ENCODE measurements around the gene SMARCB1. TPM values are rescaled to one million over a fixed set of nuclear protein-coding genes. Genes with fewer than 3 reads are reported as not detected.

The SMARCB1 gene
- total and polyA plus RNA-seq, 2 experiments from 2014 or later, result 114 to 132 TPM

DNA sequence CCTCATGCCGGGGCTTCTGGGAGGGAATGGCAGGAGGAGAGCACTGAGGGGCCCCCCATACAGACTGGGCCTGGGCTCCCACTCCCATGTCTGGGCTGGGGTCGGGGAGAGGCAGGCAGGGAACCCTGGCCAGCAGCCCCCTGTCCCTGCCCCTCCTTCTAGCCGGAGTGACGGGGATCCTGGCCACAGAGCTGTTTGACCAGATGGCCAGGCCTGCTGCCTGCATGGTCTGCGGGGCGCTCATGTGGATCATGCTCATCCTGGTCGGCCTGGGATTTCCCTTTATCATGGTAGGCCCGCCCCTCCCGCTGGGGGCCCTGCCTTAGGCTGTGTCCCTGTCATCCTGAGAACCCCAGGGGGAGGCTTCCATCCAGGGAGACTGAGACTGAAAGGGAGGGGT, 97.4 kb downstream of the SMARCB1 start:
- peaks cover 22% of the 10 kb centered on the region for H3K36me3 Mint-ChIP-seq (ENCODE audit: low read depth)
- H3K4me1 Mint-ChIP-seq, result peaks cover 3% of the 10 kb centered on the region; the same call in 2 of the 3 replicates
- TF ChIP-seq JUNB (IDR thresholded peaks at IDR 0.05; ENCODE audit: unreplicated experiment) (no peak), STAT1 (IDR thresholded peaks at IDR 0.05; ENCODE audit: unreplicated experiment) (no peak), CREB1 (CRISPR knock-in tag; IDR thresholded peaks at IDR 0.05; ENCODE audit: low read depth) (no peak), ZNF331 (CRISPR knock-in tag; IDR thresholded peaks at IDR 0.05; ENCODE audit: low read depth) (no peak)
- TF ChIP-seq, protein P1, sequence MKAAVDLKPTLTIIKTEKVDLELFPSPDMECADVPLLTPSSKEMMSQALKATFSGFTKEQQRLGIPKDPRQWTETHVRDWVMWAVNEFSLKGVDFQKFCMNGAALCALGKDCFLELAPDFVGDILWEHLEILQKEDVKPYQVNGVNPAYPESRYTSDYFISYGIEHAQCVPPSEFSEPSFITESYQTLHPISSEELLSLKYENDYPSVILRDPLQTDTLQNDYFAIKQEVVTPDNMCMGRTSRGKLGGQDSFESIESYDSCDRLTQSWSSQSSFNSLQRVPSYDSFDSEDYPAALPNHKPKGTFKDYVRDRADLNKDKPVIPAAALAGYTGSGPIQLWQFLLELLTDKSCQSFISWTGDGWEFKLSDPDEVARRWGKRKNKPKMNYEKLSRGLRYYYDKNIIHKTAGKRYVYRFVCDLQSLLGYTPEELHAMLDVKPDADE (IDR thresholded peaks at IDR 0.05), result no peak

More for the DNA sequence above, 97.4 kb downstream of the SMARCB1 start:
- Mint-ChIP-seq H3K27ac (no peak overlapping the region), H3K9me3 (no peaks in the 10 kb centered on the region), H3K27me3 (ENCODE audit: insufficient read depth, low read depth, poor library complexity) (no peaks in the 10 kb centered on the region), H3K4me3 (no peak overlapping the region)
- H3K27ac ChIP-seq (ENCODE audit: low read depth), result no peak overlapping the region
- DNase-seq (ENCODE audit: low spot score), result no peak
- H3K27me3 ChIP-seq (ENCODE audit: insufficient read depth), result no peaks in the 10 kb centered on the region
- no peaks in the 10 kb centered on the region for H3F3A ChIP-seq (replicated peaks; ENCODE audit: low read depth)
- no peaks in the 10 kb centered on the region for H3K36me3 ChIP-seq (ENCODE audit: insufficient read depth)
- H3K4me2 ChIP-seq, result no peak overlapping the region
- H3K9me2 ChIP-seq (ENCODE audit: insufficient read depth), result no peaks in the 10 kb centered on the region
- H2AFZ ChIP-seq, result no peak overlapping the region
- no peaks in the 10 kb centered on the region for H4K20me1 ChIP-seq (replicated peaks; ENCODE audit: insufficient read depth)
- ATAC-seq, result no peak
- no peaks in the 10 kb centered on the region for H3K79me2 ChIP-seq (replicated peaks; ENCODE audit: insufficient read depth)
- no peaks in the 10 kb centered on the region for H3K4me1 ChIP-seq (ENCODE audit: insufficient read depth)
- H3K4me3 ChIP-seq, result no peak overlapping the region

Small RNAs within 50 kb of the gene (small RNA-seq; reads per million reads assigned to genes)
- not detected for gene RN7SL268P (ENCODE audit: low replicate concordance)

Other genes with a start within 250 kb of the SMARCB1 start
- gene IGLL1, start 206.7 kb upstream of the SMARCB1 start, total RNA-seq (2014; rRNA removed; shearing (Covaris generic)), result not detected in 2 replicates
- gene IGLL1, start 206.7 kb upstream of the SMARCB1 start, polyA plus RNA-seq (2016; fragmentation: Nextera tagmentation; extraction: Ambion mirVana), result not detected in 2 replicates
- gene DRICH1, start 154.6 kb upstream of the SMARCB1 start, total RNA-seq (2014; rRNA removed; shearing (Covaris generic)), result not detected in 2 replicates
- not detected in 2 replicates for gene DRICH1, start 154.6 kb upstream of the SMARCB1 start, polyA plus RNA-seq (2016; fragmentation: Nextera tagmentation; extraction: Ambion mirVana)
- gene RGL4, start 96.0 kb upstream of the SMARCB1 start, total RNA-seq (2014; rRNA removed; shearing (Covaris generic)), result not detected in 2 replicates
- 0.07 and 0.16 TPM in 2 replicates for gene RGL4, start 96.0 kb upstream of the SMARCB1 start, polyA plus RNA-seq (2016; fragmentation: Nextera tagmentation; extraction: Ambion mirVana)
- gene ZNF70, start 35.9 kb upstream of the SMARCB1 start, total RNA-seq (2014; rRNA removed; shearing (Covaris generic)), result 2.6 TPM in 2 replicates
- 0.19 and 0.45 TPM in 2 replicates for gene ZNF70, start 35.9 kb upstream of the SMARCB1 start, polyA plus RNA-seq (2016; fragmentation: Nextera tagmentation; extraction: Ambion mirVana)
- not detected in 2 replicates for gene VPREB3, start 32.5 kb upstream of the SMARCB1 start, total RNA-seq (2014; rRNA removed; shearing (Covaris generic))
- 1.1 and 2.1 TPM in 2 replicates for gene VPREB3, start 32.5 kb upstream of the SMARCB1 start, polyA plus RNA-seq (2016; fragmentation: Nextera tagmentation; extraction: Ambion mirVana)
- gene C22orf15, start 24.0 kb upstream of the SMARCB1 start, total RNA-seq (2014; rRNA removed; shearing (Covaris generic)), result 3.6 and 5.7 TPM in 2 replicates
- 9.3 and 10.1 TPM in 2 replicates for gene C22orf15, start 24.0 kb upstream of the SMARCB1 start, polyA plus RNA-seq (2016; fragmentation: Nextera tagmentation; extraction: Ambion mirVana)
- gene CHCHD10, start 19.0 kb upstream of the SMARCB1 start, total RNA-seq (2014; rRNA removed; shearing (Covaris generic)), result 1.2 and 11.4 TPM in 2 replicates
- 101 and 113 TPM in 2 replicates for gene CHCHD10, start 19.0 kb upstream of the SMARCB1 start, polyA plus RNA-seq (2016; fragmentation: Nextera tagmentation; extraction: Ambion mirVana)
- gene MMP11, start 14.1 kb upstream of the SMARCB1 start, total RNA-seq (2014; rRNA removed; shearing (Covaris generic)), result 12.1 and 17.4 TPM in 2 replicates
- 4.9 and 5.3 TPM in 2 replicates for gene MMP11, start 14.1 kb upstream of the SMARCB1 start, polyA plus RNA-seq (2016; fragmentation: Nextera tagmentation; extraction: Ambion mirVana)
- gene DERL3, start 52.0 kb downstream of the SMARCB1 start, total RNA-seq (2014; rRNA removed; shearing (Covaris generic)), result 10.6 and 13.6 TPM in 2 replicates
- gene DERL3, start 52.0 kb downstream of the SMARCB1 start, polyA plus RNA-seq (2016; fragmentation: Nextera tagmentation; extraction: Ambion mirVana), result 16.6 and 19.5 TPM in 2 replicates
- gene SLC2A11, start 70.9 kb downstream of the SMARCB1 start, total RNA-seq (2014; rRNA removed; shearing (Covaris generic)), result 15.1 and 21.8 TPM in 2 replicates
- 7.1 and 7.4 TPM in 2 replicates for gene SLC2A11, start 70.9 kb downstream of the SMARCB1 start, polyA plus RNA-seq (2016; fragmentation: Nextera tagmentation; extraction: Ambion mirVana)
- 800 and 881 TPM in 2 replicates for gene MIF, start 107.4 kb downstream of the SMARCB1 start, total RNA-seq (2014; rRNA removed; shearing (Covaris generic))
- 5,205 and 5,707 TPM in 2 replicates for gene MIF, start 107.4 kb downstream of the SMARCB1 start, polyA plus RNA-seq (2016; fragmentation: Nextera tagmentation; extraction: Ambion mirVana)
- gene GSTT2B, start 174.2 kb downstream of the SMARCB1 start, total RNA-seq (2014; rRNA removed; shearing (Covaris generic)), result 5.7 TPM in 2 replicates
- gene GSTT2B, start 174.2 kb downstream of the SMARCB1 start, polyA plus RNA-seq (2016; fragmentation: Nextera tagmentation; extraction: Ambion mirVana), result 16.4 and 17.2 TPM in 2 replicates
- gene DDTL, start 179.9 kb downstream of the SMARCB1 start, total RNA-seq (2014; rRNA removed; shearing (Covaris generic)), result 1.5 and 2.1 TPM in 2 replicates
- 3.3 and 3.7 TPM in 2 replicates for gene DDTL, start 179.9 kb downstream of the SMARCB1 start, polyA plus RNA-seq (2016; fragmentation: Nextera tagmentation; extraction: Ambion mirVana)
- 124 and 150 TPM in 2 replicates for gene DDT, start 187.5 kb downstream of the SMARCB1 start, total RNA-seq (2014; rRNA removed; shearing (Covaris generic))
- 216 and 232 TPM in 2 replicates for gene DDT, start 187.5 kb downstream of the SMARCB1 start, polyA plus RNA-seq (2016; fragmentation: Nextera tagmentation; extraction: Ambion mirVana)
- gene GSTT2, start 193.2 kb downstream of the SMARCB1 start, total RNA-seq (2014; rRNA removed; shearing (Covaris generic)), result not detected in 2 replicates
- 0.44 and 1.3 TPM in 2 replicates for gene GSTT2, start 193.2 kb downstream of the SMARCB1 start, polyA plus RNA-seq (2016; fragmentation: Nextera tagmentation; extraction: Ambion mirVana)
- gene GSTT4, start 218.5 kb downstream of the SMARCB1 start, total RNA-seq (2014; rRNA removed; shearing (Covaris generic)), result not detected in 2 replicates
- not detected in 2 replicates for gene GSTT4, start 218.5 kb downstream of the SMARCB1 start, polyA plus RNA-seq (2016; fragmentation: Nextera tagmentation; extraction: Ambion mirVana)
- gene CABIN1, start 224.3 kb downstream of the SMARCB1 start, total RNA-seq (2014; rRNA removed; shearing (Covaris generic)), result 61.2 and 65.3 TPM in 2 replicates
- 27.4 and 28.2 TPM in 2 replicates for gene CABIN1, start 224.3 kb downstream of the SMARCB1 start, polyA plus RNA-seq (2016; fragmentation: Nextera tagmentation; extraction: Ambion mirVana)

All from GM23338 (cell line).